Lower leg skin (tissue), 4 donors: Measurements from ENCODE around the gene ETHE1. TPM values are rescaled to one million over a fixed set of nuclear protein-coding genes. Genes with fewer than 3 reads are reported as not detected.

Experiments
- DNase-seq, 2 donors: peaks; one replicate each; pipeline ENCODE4 v3.0.0-alpha.2; 2019; ENCODE audit warnings: low spot score in 2 of 2
- H3K4me3 ChIP-seq: fragments of 200-600 bp; sonication (generic); 2 replicates; pipeline ENCODE4 v1.5.1; 2017; ENCODE audit warnings: mild to moderate bottlenecking, low read depth; ENCODE audit not compliant: poor library complexity, severe bottlenecking
- POLR2A ChIP-seq, 2 donors: fragments of 450-650 bp; IDR thresholded peaks; one replicate each; pipeline ENCODE4 v1.6.1; 2016 to 2017; ENCODE audit warnings: antibody characterized with exemption in 2 of 2, mild to moderate bottlenecking in 1 of 2, moderate library complexity in 1 of 2
- WGBS, 2 donors: methylation state at CpG; one replicate each; pipeline ENCODE4 v1.1.5; 2018; 5-methylcytosine and 5-hydroxymethylcytosine counted together
- intact Hi-C: fragments of 100-400 bp; cut with DNase I; formaldehyde crosslinking; loops from one replicate; pipeline ENCODE4 v1.15.0; 2023; ENCODE audit warnings: low total_unique reads
- total RNA-seq, 4 donors: library from RNA; depleted of rRNA; stranded (reverse); fragments of >200 nt; gene quantifications; one replicate each; pipeline ENCODE4 v1.1.0, GENCODE V29; 2016
- TF ChIP-seq, protein P1 (sequence below), 3 donors: fragments of 450-650 bp; IDR thresholded peaks; one replicate each; pipeline ENCODE4 v1.5.1; 2016; ENCODE audit warnings: antibody characterized with exemption in 3 of 3, mild to moderate bottlenecking in 3 of 3, moderate library complexity in 2 of 3

ETHE1 gene
- total RNA-seq, 4 donors from 2014 or later = 63.4 to 79.3 (median 72.8) TPM

- intact Hi-C loops = no loop called here
These were observed 65.7 kb downstream of the ETHE1 start for GRCh38 chr19:43461303-43461702.

DNA sequence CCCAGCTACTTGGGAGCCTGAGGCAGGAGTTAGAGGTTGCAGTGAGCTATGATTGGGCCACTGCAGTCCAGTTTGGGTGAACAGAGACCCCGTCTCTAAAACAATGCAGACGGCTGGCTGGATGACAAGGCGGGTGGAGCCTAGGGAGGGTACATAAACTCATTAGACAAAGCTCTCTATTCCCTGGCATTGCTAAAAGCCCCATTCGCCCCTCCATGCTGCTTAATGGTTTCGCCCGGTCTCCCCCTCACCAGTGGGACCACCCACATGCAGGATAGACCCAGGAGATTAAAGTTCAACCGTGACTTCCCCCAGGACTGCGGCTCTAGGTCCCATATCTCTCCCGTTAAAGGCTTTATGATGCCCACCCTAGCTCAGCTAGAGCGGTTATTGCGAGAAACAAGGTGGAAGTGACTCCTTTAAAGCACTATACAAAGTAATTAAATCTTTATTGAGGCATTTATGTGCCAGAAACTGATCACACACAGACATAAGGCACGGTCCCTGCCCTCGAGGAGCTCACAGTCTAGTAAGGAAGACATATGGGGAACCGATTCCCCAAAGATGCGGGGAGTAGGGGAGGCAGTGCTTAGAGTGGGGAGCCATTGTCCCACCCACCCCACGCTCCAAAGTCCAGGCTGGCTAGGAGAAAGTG lies 66.5 kb downstream of the ETHE1 start:
- no peak for TF ChIP-seq POLR2A (IDR thresholded peaks at IDR 0.05)
- TF ChIP-seq, protein P1, sequence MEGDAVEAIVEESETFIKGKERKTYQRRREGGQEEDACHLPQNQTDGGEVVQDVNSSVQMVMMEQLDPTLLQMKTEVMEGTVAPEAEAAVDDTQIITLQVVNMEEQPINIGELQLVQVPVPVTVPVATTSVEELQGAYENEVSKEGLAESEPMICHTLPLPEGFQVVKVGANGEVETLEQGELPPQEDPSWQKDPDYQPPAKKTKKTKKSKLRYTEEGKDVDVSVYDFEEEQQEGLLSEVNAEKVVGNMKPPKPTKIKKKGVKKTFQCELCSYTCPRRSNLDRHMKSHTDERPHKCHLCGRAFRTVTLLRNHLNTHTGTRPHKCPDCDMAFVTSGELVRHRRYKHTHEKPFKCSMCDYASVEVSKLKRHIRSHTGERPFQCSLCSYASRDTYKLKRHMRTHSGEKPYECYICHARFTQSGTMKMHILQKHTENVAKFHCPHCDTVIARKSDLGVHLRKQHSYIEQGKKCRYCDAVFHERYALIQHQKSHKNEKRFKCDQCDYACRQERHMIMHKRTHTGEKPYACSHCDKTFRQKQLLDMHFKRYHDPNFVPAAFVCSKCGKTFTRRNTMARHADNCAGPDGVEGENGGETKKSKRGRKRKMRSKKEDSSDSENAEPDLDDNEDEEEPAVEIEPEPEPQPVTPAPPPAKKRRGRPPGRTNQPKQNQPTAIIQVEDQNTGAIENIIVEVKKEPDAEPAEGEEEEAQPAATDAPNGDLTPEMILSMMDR (IDR thresholded peaks at IDR 0.05) = no peak
- intact Hi-C loops = no loop called here
- DNase-seq = no peak
- H3K4me3 ChIP-seq = no peak overlapping the region
- WGBS, 2 donors = 83 to 85% methylated on average over 16 of the region's 16 CpGs

More at GRCh38 chr19:43461303-43461702, 65.7 kb downstream of the ETHE1 start:
- 88 to 92% methylated on average over 11 to 12 of the region's 12 CpGs for WGBS, 2 donors
- TF ChIP-seq, protein P1 (IDR thresholded peaks at IDR 0.05) = no peak
- TF ChIP-seq POLR2A (IDR thresholded peaks at IDR 0.05) = no peak
- no peak overlapping the region for H3K4me3 ChIP-seq
- DNase-seq = no peak

DNA sequence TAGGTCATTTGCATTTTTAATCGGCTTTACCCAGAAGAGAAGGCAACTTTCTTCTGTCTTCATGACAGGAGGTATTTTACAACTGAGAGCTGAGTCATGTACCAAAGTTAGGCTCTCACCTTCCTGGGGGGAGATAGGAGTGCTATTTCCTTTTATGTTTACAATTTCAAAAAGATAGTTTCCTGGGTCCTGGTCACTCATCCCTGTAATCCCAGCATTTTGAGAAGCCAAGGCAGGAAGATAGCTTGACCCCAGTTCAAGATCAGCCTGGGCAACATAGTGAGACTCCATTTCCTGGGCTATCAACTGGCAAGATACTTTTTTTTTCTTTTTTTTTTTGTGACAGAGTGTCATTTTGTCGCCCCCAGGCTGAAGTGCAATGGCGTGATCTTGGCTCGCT lies 69.2 kb downstream of the ETHE1 start:
- no peak overlapping the region for H3K4me3 ChIP-seq
- WGBS, 2 donors = 66 to 77% methylated on average over 4 of the region's 4 CpGs
- no peak for DNase-seq
- TF ChIP-seq, protein P1 (IDR thresholded peaks at IDR 0.05) = no peak
- TF ChIP-seq POLR2A (IDR thresholded peaks at IDR 0.05) = no peak
- intact Hi-C loops = loop anchor here (10.0 kb wide), 1 partner anchor 307 kb away; no protein-coding TSS in a partner anchor

Other genes with a start within 250 kb of the ETHE1 start
- under 1 TPM in 3 of 4 donors, not detected in 1; 0.34 to 0.94 (median 0.63) TPM for gene CD177, start 173.5 kb downstream of the ETHE1 start, total RNA-seq
- under 1 TPM in 1 of 4 donors, not detected in 3; 0.74 TPM for gene TEX101, start 112.3 kb downstream of the ETHE1 start, total RNA-seq
- 100 to 1,000 TPM; 344 to 549 (median 466) TPM for gene LYPD3, start 61.6 kb downstream of the ETHE1 start, total RNA-seq
- 100 to 1,000 TPM in 2 of 4 donors, 10 to 100 TPM in 2; 86.9 to 136 (median 114) TPM for gene PHLDB3, start 22.5 kb downstream of the ETHE1 start, total RNA-seq
- gene ZNF575, start 6.0 kb upstream of the ETHE1 start, total RNA-seq = under 1 TPM in 3 of 4 donors, not detected in 1; 0.42 to 0.94 (median 0.88) TPM
- gene XRCC1, start 48.3 kb upstream of the ETHE1 start, total RNA-seq = 10 to 100 TPM; 27.9 to 37.6 (median 31.5) TPM
- 10 to 100 TPM in 1 of 4 donors, 1 to 10 TPM in 2, under 1 TPM in 1; 0.99 to 16.4 (median 3.1) TPM for gene PINLYP, start 48.6 kb upstream of the ETHE1 start, total RNA-seq
- gene IRGQ, start 68.9 kb upstream of the ETHE1 start, total RNA-seq = 10 to 100 TPM; 17.4 to 38.9 (median 21.7) TPM
- gene ZNF576, start 69.4 kb upstream of the ETHE1 start, total RNA-seq = 10 to 100 TPM in 3 of 4 donors, 1 to 10 TPM in 1; 4.8 to 16.8 (median 14.3) TPM
- under 1 TPM; 0.15 to 0.27 (median 0.17) TPM for gene SRRM5, start 84.9 kb upstream of the ETHE1 start, total RNA-seq
- gene ZNF428, start 92.4 kb upstream of the ETHE1 start, total RNA-seq = 10 to 100 TPM in 3 of 4 donors, 1 to 10 TPM in 1; 5.3 to 27.3 (median 15.1) TPM
- 10 to 100 TPM; 22.3 to 56.0 (median 29.6) TPM for gene CADM4, start 112.6 kb upstream of the ETHE1 start, total RNA-seq
- gene PLAUR, start 143.0 kb upstream of the ETHE1 start, total RNA-seq = 10 to 100 TPM in 1 of 4 donors, 1 to 10 TPM in 3; 4.1 to 11.1 (median 9.0) TPM
- not detected for gene IRGC, start 188.9 kb upstream of the ETHE1 start, total RNA-seq
- gene SMG9, start 227.8 kb upstream of the ETHE1 start, total RNA-seq = 10 to 100 TPM; 18.0 to 27.6 (median 23.5) TPM